Measurements from ENCODE around the gene DLG2. TPM values are rescaled to one million over a fixed set of nuclear protein-coding genes. Genes with fewer than 3 reads are reported as not detected.
"Not testable (repeated sequence)": the region's sequence is repeated elsewhere in the genome, so short reads cannot be mapped to it uniquely, and the experiment has no call there.

Gene DLG2
- polyA plus RNA-seq, 4 donors, result 12.8 to 14.2 (median 13.7) TPM

DNA sequence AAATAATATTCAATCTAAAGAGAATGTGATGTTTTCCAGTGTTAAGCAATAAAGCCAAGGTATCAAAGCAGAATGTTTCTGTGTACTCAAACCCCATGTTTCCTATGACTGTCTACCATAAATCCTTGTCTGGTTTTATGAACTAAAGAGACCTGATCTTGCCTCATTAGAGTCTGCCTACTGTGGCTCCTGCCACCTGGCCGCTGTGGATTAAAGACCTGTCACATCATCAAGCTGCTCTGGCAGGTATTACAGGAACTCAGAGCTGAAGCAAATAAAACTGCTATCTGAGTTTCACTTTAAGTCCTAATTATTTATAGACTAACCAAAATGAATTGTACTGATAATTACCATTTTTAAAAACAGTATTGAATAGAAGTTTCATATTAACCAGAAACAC is 2133.2 kb downstream of the DLG2 start:
- no peak for DNase-seq (ENCODE audit: low read depth in 4 of 4, low spot score in 3 of 4)

DNA sequence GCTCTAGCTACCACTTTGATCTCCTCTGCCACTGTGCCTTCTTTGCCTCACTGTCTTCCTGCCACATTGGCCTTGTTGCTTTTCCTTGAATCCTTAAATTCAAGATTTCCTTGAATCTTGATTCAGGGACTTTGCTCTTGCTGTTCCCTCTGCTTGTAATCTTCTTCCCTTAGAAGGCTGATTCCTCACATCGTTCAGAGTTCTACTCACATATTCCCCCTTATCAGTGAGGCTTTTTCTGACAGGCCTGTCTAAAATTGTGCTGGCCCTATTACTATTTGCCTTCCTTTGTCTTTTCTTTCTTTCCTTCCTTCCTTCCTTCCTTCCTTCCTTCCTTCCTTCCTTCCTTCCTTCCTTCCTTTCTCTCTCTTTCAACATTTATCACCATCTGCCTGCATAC is 2134.1 kb downstream of the DLG2 start:
- no peak for DNase-seq (ENCODE audit: low read depth in 4 of 4, low spot score in 3 of 4)

DNA sequence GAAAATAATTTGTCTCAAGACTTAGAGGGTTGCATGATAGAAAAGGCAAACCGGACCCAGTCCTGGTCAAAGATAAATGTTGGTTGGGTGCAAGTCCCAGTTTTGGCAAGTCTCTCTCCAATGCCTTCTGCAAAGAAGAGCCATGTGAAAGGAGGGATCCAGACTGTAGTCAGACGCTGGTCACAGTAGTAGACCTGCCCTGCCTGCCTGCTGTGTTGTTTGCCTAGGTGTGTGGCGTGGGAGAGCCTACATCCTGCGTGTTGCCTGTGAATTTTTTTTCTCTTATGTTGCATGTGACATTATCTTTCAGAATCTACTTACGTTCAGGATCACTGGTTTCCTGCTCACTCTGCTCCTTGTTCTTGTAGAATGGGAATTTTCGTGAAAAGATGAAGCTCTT is 2143.3 kb downstream of the DLG2 start:
- DNase-seq (ENCODE audit: low read depth in 4 of 4, low spot score in 3 of 4), result no peak

GRCh38 chr11:83480811-83481210 is 2146.3 kb downstream of the DLG2 start:
- DNase-seq (ENCODE audit: low read depth in 4 of 4, low spot score in 3 of 4), result no peak

GRCh38 chr11:83480251-83480650 is 2146.9 kb downstream of the DLG2 start:
- DNase-seq (ENCODE audit: low read depth in 4 of 4, low spot score in 3 of 4), result no peak

- no peak for DNase-seq (ENCODE audit: low read depth in 4 of 4, low spot score in 3 of 4)
These were observed 2149.4 kb downstream of the DLG2 start for GRCh38 chr11:83477772-83478171.

- DNase-seq (ENCODE audit: low read depth in 4 of 4, low spot score in 3 of 4), result no peak
These were observed 2151.4 kb downstream of the DLG2 start for GRCh38 chr11:83475760-83476159.

DNA sequence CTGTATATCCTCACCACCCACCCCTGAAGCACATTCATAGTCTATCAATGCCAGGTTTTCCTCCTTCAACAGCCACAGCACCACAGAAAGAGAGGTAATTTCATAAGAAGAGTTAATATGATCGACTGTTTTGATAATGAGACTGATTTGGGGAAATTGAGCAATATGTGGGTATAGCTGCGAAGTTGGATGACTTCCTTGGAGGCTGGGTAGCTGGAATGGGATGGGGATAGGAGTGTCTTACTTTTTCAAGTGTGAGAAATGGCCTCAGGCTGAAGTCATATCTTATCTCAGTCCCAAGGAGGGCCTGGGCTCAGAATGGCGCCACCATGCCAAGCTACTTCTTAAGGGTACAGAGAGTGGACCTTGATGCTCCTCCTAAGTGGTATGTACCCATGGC is 2153.4 kb downstream of the DLG2 start:
- no peak for DNase-seq (ENCODE audit: low read depth in 4 of 4, low spot score in 3 of 4)

- no peak for DNase-seq (ENCODE audit: low read depth in 4 of 4, low spot score in 3 of 4)
These were observed 2154.3 kb downstream of the DLG2 start for GRCh38 chr11:83472806-83473205.

- DNase-seq (ENCODE audit: low read depth in 4 of 4, low spot score in 3 of 4), result no peak
These were observed 2155.1 kb downstream of the DLG2 start for GRCh38 chr11:83471831-83472727.

GRCh38 chr11:83467837-83468236 is 2159.3 kb downstream of the DLG2 start:
- DNase-seq (ENCODE audit: low read depth in 4 of 4, low spot score in 3 of 4), result no peak

DNA sequence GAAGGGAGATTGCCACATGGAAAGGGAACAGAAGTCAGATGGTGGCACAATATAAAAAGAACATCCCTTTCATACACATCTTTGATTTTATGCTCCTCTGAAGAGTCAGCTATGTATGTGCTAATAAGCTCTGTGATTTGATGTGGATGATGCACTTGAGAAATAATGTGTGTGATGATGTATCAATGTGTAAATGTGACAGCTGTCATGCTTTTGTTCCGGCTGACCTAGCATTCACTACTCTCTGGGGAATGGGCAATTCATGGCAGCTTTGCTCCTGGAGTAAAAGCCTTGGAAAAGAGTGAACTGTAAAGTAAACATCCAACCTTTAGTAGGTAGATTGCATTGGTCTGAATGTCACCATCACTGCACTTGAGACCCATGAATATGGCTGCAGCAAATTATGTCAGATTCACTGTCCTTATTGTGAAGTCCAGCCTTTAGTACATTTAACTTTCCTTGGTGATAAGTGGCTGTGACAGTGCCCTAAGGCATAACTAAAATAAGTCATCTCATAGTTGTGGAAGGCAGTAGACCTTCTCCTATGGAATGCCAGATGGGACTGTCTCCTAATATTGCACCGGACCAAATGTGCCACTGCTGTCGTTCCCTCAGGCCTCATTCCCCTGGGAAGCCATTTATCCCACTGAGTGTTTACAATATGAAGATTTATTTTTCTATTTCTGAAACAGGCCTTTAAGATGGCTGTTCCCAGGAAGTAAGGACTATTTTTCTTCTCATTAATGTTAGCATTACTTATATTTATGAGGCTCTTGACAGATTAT is 2162.8 kb downstream of the DLG2 start:
- no peak for DNase-seq (ENCODE audit: low read depth in 4 of 4, low spot score in 3 of 4)

- no peak for DNase-seq (ENCODE audit: low read depth in 4 of 4, low spot score in 3 of 4)
These were observed 2167.3 kb downstream of the DLG2 start for GRCh38 chr11:83459798-83460197.

GRCh38 chr11:83456566-83456965 is 2170.6 kb downstream of the DLG2 start:
- no peak for DNase-seq (ENCODE audit: low read depth in 4 of 4, low spot score in 3 of 4)

GRCh38 chr11:83456075-83456474 is 2171.1 kb downstream of the DLG2 start:
- DNase-seq (ENCODE audit: low read depth in 4 of 4, low spot score in 3 of 4), result peak in 1 of 4 donors; percentile 16

- DNase-seq (ENCODE audit: low read depth in 4 of 4, low spot score in 3 of 4), result no peak
These were observed 2171.8 kb downstream of the DLG2 start for GRCh38 chr11:83455356-83455755.

DNA sequence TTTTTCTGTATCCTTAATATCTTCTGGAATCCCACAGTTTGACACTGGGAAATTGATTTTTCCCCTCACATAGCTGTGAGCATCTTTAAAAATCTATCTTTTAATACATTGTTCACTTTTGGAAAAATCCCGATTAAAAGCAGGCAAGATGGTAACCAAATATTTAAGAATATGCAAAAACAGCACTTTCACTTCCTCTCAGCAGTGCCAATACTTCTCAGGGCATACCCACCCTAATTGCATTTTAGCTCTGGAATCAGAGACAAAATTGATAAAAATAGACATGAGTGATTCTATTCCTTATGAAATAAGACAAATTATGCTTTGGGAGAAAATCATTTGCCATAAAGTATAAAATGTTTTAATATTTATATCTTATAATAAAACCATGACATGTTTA is 2172.5 kb downstream of the DLG2 start:
- DNase-seq (ENCODE audit: low read depth in 4 of 4, low spot score in 3 of 4), result no peak

GRCh38 chr11:83449338-83449913 is 2177.7 kb downstream of the DLG2 start:
- no peak for DNase-seq (ENCODE audit: low read depth in 4 of 4, low spot score in 3 of 4)

- no peak for DNase-seq (ENCODE audit: low read depth in 4 of 4, low spot score in 3 of 4)
These were observed 2178.5 kb downstream of the DLG2 start for GRCh38 chr11:83448686-83449085.

DNA sequence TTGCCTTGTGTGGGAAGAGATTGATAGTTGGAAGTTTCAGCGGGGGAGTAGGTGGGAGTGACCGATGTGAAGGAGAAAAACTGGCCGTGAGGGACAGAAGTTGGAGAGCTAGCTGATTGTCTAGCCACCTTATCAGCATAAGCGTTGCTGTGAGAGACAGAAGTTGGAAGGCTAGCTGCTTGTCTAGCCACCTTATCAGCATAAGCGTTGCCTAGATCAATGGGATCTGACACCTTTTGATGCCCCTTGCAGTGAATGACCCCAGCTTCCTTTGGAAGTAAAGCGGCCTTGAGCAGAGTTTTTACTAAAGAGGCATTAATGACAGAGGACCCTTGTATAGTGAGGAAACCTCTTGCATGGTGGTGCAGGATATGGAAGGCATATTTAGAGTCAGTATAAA is 2183.3 kb downstream of the DLG2 start:
- not testable (repeated sequence) for DNase-seq (ENCODE audit: low read depth in 4 of 4, low spot score in 3 of 4)

DNA sequence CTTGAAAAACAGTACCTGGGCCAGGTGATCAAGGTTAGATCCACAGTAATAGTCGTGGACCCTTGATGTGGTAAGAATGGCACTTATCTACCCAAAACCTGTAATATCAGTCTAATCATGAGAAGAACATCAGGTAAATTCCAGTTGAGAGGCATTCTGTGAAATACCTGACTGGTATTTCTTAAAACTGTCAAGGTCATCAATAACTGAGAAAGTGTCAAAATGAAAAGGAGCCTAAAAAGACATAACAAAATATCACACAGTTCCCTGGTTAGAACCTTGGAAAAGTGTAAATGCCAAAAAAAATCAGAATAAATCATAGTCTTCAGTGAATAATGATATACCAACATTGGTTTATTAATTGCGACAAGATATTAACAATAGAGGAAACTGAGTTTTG is 2185.5 kb downstream of the DLG2 start:
- DNase-seq (ENCODE audit: low read depth in 4 of 4, low spot score in 3 of 4), result no peak

All from right renal pelvis (tissue), 4 donors.